HL-60 (cell line): ENCODE results near the gene RGS6.

Source experiments
- CTCF ChIP-seq: IDR thresholded peaks from one replicate; pipeline ENCODE4 v1.5.1; 2011; ENCODE audit warnings: low read length, control low read depth, inconsistent platforms; ENCODE audit not compliant: insufficient read depth
- GABPA ChIP-seq: IDR thresholded peaks from 2 replicates; pipeline ENCODE4 v1.6.1; 2012; ENCODE audit warnings: low read depth
- POLR2AphosphoS5 ChIP-seq: IDR thresholded peaks from 2 replicates; pipeline ENCODE4 v1.6.1; 2012; ENCODE audit warnings: low read depth
- SPI1 ChIP-seq: IDR thresholded peaks from 2 replicates; pipeline ENCODE4 v1.6.1; 2012; ENCODE audit warnings: low read depth, mild to moderate bottlenecking, borderline replicate concordance
- TF ChIP-seq, protein P1 (sequence below): IDR thresholded peaks from 2 replicates; pipeline ENCODE4 v1.6.1; 2012; ENCODE audit warnings: low read depth; ENCODE audit not compliant: insufficient replicate concordance

GRCh38 chr14:72366619-72367018, 434.4 kb downstream of the RGS6 start:
- no peak for TF ChIP-seq CTCF
- TF ChIP-seq POLR2AphosphoS5 = no peak
- TF ChIP-seq, protein P1, sequence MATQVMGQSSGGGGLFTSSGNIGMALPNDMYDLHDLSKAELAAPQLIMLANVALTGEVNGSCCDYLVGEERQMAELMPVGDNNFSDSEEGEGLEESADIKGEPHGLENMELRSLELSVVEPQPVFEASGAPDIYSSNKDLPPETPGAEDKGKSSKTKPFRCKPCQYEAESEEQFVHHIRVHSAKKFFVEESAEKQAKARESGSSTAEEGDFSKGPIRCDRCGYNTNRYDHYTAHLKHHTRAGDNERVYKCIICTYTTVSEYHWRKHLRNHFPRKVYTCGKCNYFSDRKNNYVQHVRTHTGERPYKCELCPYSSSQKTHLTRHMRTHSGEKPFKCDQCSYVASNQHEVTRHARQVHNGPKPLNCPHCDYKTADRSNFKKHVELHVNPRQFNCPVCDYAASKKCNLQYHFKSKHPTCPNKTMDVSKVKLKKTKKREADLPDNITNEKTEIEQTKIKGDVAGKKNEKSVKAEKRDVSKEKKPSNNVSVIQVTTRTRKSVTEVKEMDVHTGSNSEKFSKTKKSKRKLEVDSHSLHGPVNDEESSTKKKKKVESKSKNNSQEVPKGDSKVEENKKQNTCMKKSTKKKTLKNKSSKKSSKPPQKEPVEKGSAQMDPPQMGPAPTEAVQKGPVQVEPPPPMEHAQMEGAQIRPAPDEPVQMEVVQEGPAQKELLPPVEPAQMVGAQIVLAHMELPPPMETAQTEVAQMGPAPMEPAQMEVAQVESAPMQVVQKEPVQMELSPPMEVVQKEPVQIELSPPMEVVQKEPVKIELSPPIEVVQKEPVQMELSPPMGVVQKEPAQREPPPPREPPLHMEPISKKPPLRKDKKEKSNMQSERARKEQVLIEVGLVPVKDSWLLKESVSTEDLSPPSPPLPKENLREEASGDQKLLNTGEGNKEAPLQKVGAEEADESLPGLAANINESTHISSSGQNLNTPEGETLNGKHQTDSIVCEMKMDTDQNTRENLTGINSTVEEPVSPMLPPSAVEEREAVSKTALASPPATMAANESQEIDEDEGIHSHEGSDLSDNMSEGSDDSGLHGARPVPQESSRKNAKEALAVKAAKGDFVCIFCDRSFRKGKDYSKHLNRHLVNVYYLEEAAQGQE = no peak
- no peak for TF ChIP-seq GABPA
- no peak for TF ChIP-seq SPI1
